ENCODE measurements around the gene SORBS2.

SORBS2 gene

GRCh38 chr4:185852961-185853360 lies 41.0 kb upstream of the SORBS2 start:
- no peak for ATAC-seq
- TF ChIP-seq GLIS3 (CRISPR knock-in tag; IDR thresholded peaks at IDR 0.05) (no peak), TSHZ2 (CRISPR knock-in tag; IDR thresholded peaks at IDR 0.05) (no peak), CSDC2 (CRISPR knock-in tag; IDR thresholded peaks at IDR 0.05) (no peak), ZNF70 (CRISPR knock-in tag; IDR thresholded peaks at IDR 0.05) (no peak), RARB (CRISPR knock-in tag; IDR thresholded peaks at IDR 0.05) (no peak), ZNF565 (CRISPR knock-in tag; conservative IDR thresholded peaks at IDR 0.05; ENCODE audit: low read depth) (no peak), ZC3H10 (CRISPR knock-in tag; IDR thresholded peaks at IDR 0.05) (no peak), OSR1 (CRISPR knock-in tag; IDR thresholded peaks at IDR 0.05) (no peak), BACH2 (CRISPR knock-in tag; IDR thresholded peaks at IDR 0.05; ENCODE audit: borderline replicate concordance) (no peak), POU6F1 (CRISPR knock-in tag; IDR thresholded peaks at IDR 0.05; ENCODE audit: borderline replicate concordance, low read depth) (no peak), ZFP3 (CRISPR knock-in tag; IDR thresholded peaks at IDR 0.05) (no peak), ZNF8 (CRISPR knock-in tag; IDR thresholded peaks at IDR 0.05) (no peak), TCF4 (CRISPR knock-in tag; IDR thresholded peaks at IDR 0.05; ENCODE audit: borderline replicate concordance) (no peak), ZFP30 (CRISPR knock-in tag; IDR thresholded peaks at IDR 0.05) (no peak), ARNTL (CRISPR knock-in tag; IDR thresholded peaks at IDR 0.05; ENCODE audit: borderline replicate concordance, low read depth) (no peak), ESRRG (CRISPR knock-in tag; IDR thresholded peaks at IDR 0.05) (no peak), PPARA (CRISPR knock-in tag; IDR thresholded peaks at IDR 0.05; ENCODE audit: borderline replicate concordance) (no peak), CSRNP3 (CRISPR knock-in tag; IDR thresholded peaks at IDR 0.05) (no peak), ISL1 (CRISPR knock-in tag; IDR thresholded peaks at IDR 0.05) (no peak)
- TF ChIP-seq, protein P1, sequence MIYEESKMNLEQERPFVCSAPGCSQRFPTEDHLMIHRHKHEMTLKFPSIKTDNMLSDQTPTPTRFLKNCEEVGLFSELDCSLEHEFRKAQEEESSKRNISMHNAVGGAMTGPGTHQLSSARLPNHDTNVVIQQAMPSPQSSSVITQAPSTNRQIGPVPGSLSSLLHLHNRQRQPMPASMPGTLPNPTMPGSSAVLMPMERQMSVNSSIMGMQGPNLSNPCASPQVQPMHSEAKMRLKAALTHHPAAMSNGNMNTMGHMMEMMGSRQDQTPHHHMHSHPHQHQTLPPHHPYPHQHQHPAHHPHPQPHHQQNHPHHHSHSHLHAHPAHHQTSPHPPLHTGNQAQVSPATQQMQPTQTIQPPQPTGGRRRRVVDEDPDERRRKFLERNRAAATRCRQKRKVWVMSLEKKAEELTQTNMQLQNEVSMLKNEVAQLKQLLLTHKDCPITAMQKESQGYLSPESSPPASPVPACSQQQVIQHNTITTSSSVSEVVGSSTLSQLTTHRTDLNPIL (CRISPR knock-in tag; IDR thresholded peaks at IDR 0.05; ENCODE audit: low read depth): no peak

GRCh38 chr4:185849664-185850550 lies 37.9 kb upstream of the SORBS2 start:
- TF ChIP-seq ZC3H10 (CRISPR knock-in tag; IDR thresholded peaks at IDR 0.05): no peak
- no peak for TF ChIP-seq OSR1 (CRISPR knock-in tag; IDR thresholded peaks at IDR 0.05)
- no peak for TF ChIP-seq ISL1 (CRISPR knock-in tag; IDR thresholded peaks at IDR 0.05)
- TF ChIP-seq ZNF8 (CRISPR knock-in tag; IDR thresholded peaks at IDR 0.05): no peak
- TF ChIP-seq RARB (CRISPR knock-in tag; IDR thresholded peaks at IDR 0.05): no peak
- TF ChIP-seq TOX (CRISPR knock-in tag; IDR thresholded peaks at IDR 0.05; ENCODE audit: borderline replicate concordance): no peak
- no peak for TF ChIP-seq ESRRG (CRISPR knock-in tag; IDR thresholded peaks at IDR 0.05)
- TF ChIP-seq CSRNP3 (CRISPR knock-in tag; IDR thresholded peaks at IDR 0.05): no peak
- ATAC-seq: no peak

Data from SK-N-SH treated with all-trans-retinoic acid at 6 μM for 48 hours (cell line).